ENCODE data around the gene RRP8. TPM values are rescaled to one million over a fixed set of nuclear protein-coding genes. Genes with fewer than 3 reads are reported as not detected.

Gene RRP8
- total and polyA plus RNA-seq, 2 experiments from 2014 or later, result 15.3 to 26.1 TPM

DNA sequence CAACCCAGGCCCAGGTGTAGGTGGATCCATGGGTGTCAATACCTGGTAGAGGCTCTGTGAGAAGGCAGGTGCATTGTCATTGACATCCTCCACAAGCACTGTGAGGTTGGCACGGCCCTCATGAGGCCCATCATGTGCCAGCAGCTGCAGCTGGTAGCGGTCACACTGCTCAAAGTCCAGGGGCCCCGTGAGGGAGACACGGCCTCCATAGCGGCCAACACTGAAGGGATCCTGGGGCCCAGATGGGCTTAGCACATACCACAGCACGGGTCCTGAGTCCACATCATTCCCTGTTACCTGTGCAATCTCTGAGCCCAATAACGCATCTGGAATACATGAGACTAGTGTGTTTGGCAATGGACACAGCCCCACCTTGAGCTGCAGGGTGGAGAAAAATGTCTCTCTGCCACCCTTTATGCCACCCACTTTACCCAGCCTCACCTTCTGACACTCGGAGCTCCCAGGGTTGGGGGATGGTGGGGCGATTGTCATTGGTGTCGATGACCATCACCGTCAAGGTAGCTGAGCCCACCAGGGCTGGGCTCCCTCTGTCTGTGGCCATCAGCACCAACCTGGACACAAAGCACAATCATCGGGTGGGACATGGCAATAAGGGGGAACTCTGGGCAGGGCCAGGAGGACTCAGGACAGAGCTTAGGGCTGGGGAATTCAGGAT, 21.9 kb upstream of the RRP8 start:
- H3K27me3 ChIP-seq, result peaks cover under 1% of the 10 kb centered on the region
- no peak overlapping the region for H3K27ac ChIP-seq
- H3K9me2 ChIP-seq (replicated peaks; ENCODE audit: insufficient read depth), result no peaks in the 10 kb centered on the region
- no peaks in the 10 kb centered on the region for H3K4me1 ChIP-seq (ENCODE audit: insufficient read depth)
- no peaks in the 10 kb centered on the region for H3K79me2 ChIP-seq
- 92% methylated on average over 12 of the region's 12 CpGs for WGBS (ENCODE audit: low lambda C conversion rate, missing lambda C conversion rate)
- TF ChIP-seq, protein P1, sequence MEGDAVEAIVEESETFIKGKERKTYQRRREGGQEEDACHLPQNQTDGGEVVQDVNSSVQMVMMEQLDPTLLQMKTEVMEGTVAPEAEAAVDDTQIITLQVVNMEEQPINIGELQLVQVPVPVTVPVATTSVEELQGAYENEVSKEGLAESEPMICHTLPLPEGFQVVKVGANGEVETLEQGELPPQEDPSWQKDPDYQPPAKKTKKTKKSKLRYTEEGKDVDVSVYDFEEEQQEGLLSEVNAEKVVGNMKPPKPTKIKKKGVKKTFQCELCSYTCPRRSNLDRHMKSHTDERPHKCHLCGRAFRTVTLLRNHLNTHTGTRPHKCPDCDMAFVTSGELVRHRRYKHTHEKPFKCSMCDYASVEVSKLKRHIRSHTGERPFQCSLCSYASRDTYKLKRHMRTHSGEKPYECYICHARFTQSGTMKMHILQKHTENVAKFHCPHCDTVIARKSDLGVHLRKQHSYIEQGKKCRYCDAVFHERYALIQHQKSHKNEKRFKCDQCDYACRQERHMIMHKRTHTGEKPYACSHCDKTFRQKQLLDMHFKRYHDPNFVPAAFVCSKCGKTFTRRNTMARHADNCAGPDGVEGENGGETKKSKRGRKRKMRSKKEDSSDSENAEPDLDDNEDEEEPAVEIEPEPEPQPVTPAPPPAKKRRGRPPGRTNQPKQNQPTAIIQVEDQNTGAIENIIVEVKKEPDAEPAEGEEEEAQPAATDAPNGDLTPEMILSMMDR (IDR thresholded peaks at IDR 0.05; ENCODE audit: poor library complexity), result no peak
- TF ChIP-seq EZH2 (IDR thresholded peaks at IDR 0.05; ENCODE audit: borderline replicate concordance) (no peak), EZH2phosphoT487 (IDR thresholded peaks at IDR 0.05; ENCODE audit: low read depth, severe bottlenecking, unreplicated experiment) (no peak)
- no peak for DNase-seq (ENCODE audit: low spot score)
- no peak overlapping the region for H3K4me3 ChIP-seq
- no peak overlapping the region for H2AFZ ChIP-seq
- H3K36me3 ChIP-seq (replicated peaks; ENCODE audit: insufficient read depth, low read depth), result no peaks in the 10 kb centered on the region
- H4K20me1 ChIP-seq (ENCODE audit: insufficient read depth, poor library complexity, severe bottlenecking), result no peaks in the 10 kb centered on the region
- H3K4me2 ChIP-seq, result no peak overlapping the region
- no peaks in the 10 kb centered on the region for H3K9me3 ChIP-seq (ENCODE audit: low read depth)

GRCh38 chr11:6623391-6624363, 20.3 kb upstream of the RRP8 start:
- Histone ChIP-seq H3K9me2 (replicated peaks; ENCODE audit: insufficient read depth) (no peaks in the 10 kb centered on the region), H3K4me3 (no peak overlapping the region), H3K9me3 (ENCODE audit: low read depth) (no peaks in the 10 kb centered on the region), H3K36me3 (replicated peaks; ENCODE audit: insufficient read depth, low read depth) (no peaks in the 10 kb centered on the region), H3K27ac (no peak overlapping the region), H3K4me2 (no peak overlapping the region), H4K20me1 (ENCODE audit: insufficient read depth, poor library complexity, severe bottlenecking) (no peaks in the 10 kb centered on the region), H3K4me1 (ENCODE audit: insufficient read depth) (no peaks in the 10 kb centered on the region), H3K27me3 (no peaks in the 10 kb centered on the region), H2AFZ (no peak overlapping the region), H3K79me2 (peaks cover 3% of the 10 kb centered on the region)
- TF ChIP-seq EZH2phosphoT487 (IDR thresholded peaks at IDR 0.05; ENCODE audit: low read depth, severe bottlenecking, unreplicated experiment) (no peak), EZH2 (IDR thresholded peaks at IDR 0.05; ENCODE audit: borderline replicate concordance) (no peak)
- TF ChIP-seq, protein P1 (IDR thresholded peaks at IDR 0.05; ENCODE audit: poor library complexity), result no peak
- DNase-seq (ENCODE audit: low spot score), result no peak
- 92% methylated on average over 31 of the region's 31 CpGs for WGBS (ENCODE audit: low lambda C conversion rate, missing lambda C conversion rate)

- Histone ChIP-seq H3K79me2 (peaks cover 11% of the 10 kb centered on the region), H2AFZ (no peak overlapping the region), H3K9me2 (replicated peaks; ENCODE audit: insufficient read depth) (no peaks in the 10 kb centered on the region), H3K36me3 (replicated peaks; ENCODE audit: insufficient read depth, low read depth) (no peaks in the 10 kb centered on the region), H3K4me3 (no peak overlapping the region), H3K4me1 (ENCODE audit: insufficient read depth) (peaks cover 10% of the 10 kb centered on the region), H4K20me1 (ENCODE audit: insufficient read depth, poor library complexity, severe bottlenecking) (no peaks in the 10 kb centered on the region), H3K27ac (no peak overlapping the region), H3K9me3 (ENCODE audit: low read depth) (no peaks in the 10 kb centered on the region), H3K27me3 (no peaks in the 10 kb centered on the region), H3K4me2 (no peak overlapping the region)
- TF ChIP-seq, protein P1 (IDR thresholded peaks at IDR 0.05; ENCODE audit: poor library complexity), result no peak
- TF ChIP-seq EZH2 (IDR thresholded peaks at IDR 0.05; ENCODE audit: borderline replicate concordance) (no peak), EZH2phosphoT487 (IDR thresholded peaks at IDR 0.05; ENCODE audit: low read depth, severe bottlenecking, unreplicated experiment) (no peak)
- WGBS (ENCODE audit: low lambda C conversion rate, missing lambda C conversion rate), result 96% methylated on average over 24 of the region's 24 CpGs
- no peak for DNase-seq (ENCODE audit: low spot score)
Measured at GRCh38 chr11:6622261-6623171, 19.1 kb upstream of the RRP8 start.
